GM18502 (cell line): ENCODE measurements around the gene FGF10.

Experiments used
- ATAC-seq: cut with Tn5 transposase; IDR thresholded peaks from one replicate; pipeline ENCODE4 v1.9.1; 2021; ENCODE audit warnings: mild to moderate bottlenecking; ENCODE audit not compliant: unreplicated experiment, poor library complexity

The FGF10 gene

DNA sequence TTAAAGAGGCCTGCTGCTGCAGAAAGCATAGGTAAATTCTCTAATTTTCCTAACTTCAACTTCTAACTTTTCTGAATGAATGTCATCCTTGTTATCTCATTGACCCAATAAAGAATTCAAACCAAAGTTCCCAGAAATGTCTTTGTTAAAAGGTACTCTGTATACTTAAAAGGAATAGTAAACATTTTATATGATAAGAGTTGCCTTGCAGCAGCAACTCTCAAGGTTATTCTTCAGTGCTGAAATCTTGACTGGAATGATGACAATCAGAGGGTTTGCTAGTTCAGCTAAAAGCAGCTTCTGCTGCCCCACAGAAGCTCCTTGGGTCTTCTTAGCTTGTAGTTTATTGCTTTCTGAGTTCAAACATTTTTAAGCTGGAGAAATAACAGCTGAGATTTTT is 28.3 kb downstream of the FGF10 start:
- no peak for ATAC-seq

DNA sequence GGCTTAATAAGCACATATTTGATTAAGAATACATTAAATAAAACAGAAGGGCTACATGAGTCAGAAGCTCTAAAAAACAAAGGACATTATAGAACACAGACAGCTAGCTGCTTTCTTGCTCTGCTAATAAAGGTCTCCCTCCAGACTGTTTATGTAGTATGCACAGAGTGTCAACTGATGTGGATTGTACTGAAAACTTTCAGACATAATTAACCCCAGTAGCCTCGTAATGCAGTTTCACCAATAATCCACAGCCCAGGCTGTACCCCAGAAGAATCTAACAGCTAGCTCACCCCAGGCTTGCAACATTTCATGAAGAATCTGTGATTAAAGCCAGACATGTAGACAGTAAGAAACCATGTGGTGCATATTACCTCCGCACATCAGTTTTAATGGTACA is 30.8 kb downstream of the FGF10 start:
- no peak for ATAC-seq

- no peak for ATAC-seq
These were observed 33.0 kb downstream of the FGF10 start for GRCh38 chr5:44356231-44356630.

- ATAC-seq: no peak
These were observed 43.3 kb downstream of the FGF10 start for GRCh38 chr5:44345871-44346270.

DNA sequence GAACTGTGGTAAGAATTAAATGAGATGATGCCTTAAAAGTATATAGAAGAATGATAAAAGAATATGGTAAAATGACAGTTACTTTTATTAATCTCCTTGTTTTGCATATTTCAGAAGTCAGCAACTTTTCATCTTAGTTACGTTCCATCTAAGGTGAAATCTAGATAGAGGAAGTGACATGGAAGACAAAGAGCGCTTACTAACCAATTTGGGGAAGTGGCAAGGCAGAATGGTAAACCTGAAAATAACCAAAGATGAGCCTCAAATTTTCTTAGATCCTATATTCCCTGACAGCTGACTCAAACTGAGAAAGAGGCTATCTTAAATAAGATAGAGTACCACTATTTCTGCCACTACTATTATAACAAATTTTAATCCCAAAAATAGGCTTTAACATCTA is 52.5 kb downstream of the FGF10 start:
- ATAC-seq: peak; percentile 60

DNA sequence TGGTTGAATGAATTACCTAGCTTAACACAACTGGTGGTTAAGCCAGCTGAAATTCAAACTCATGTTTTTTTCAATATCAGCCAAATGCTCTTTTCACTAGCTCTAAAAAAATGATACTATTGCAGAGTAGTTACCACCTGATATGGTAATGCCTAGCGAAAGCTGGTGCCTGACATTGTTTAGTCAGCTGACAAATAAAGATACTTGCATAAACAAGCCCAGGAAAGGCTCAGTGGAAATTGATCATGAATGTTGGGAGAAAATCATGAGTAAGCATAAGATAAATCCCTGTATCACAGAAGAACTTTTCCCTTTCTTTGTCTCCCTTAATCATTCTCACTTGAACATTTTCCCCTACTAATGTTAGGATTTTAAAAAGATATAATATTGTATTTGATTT is 54.6 kb downstream of the FGF10 start:
- ATAC-seq: no peak

- ATAC-seq: peak; percentile 77
These were observed 56.8 kb downstream of the FGF10 start for GRCh38 chr5:44332285-44332971.

DNA sequence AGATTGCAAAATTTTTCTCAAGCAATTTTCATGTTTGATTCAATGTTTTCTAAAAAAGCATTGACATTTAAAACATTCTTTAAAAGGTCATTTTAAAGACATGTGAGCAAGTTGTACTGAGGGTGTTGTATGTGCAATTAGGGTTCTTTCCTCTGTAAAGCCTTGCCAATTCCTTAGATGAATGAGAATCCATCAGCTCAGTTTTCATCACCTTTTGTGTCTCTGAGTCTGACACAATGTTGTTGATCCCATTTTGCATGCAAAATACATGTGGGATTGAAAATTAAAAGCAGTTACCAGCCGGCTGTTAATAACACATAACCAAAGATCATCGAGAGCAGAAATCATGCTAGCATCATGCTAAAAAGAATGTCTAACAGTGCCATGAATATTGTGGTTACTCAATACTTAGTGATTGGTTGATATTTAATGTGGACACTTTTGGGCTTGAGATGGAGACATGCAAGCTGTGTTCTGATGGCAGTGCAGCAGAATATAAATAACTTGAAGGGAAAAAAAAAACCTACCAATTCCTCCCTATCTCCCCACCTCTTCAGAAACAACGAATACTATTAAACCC is 57.7 kb downstream of the FGF10 start:
- no peak for ATAC-seq

- no peak for ATAC-seq
These were observed 59.5 kb downstream of the FGF10 start for GRCh38 chr5:44329716-44330115.

- no peak for ATAC-seq
These were observed 68.0 kb downstream of the FGF10 start for GRCh38 chr5:44321144-44321725.

GRCh38 chr5:44320188-44320587 is 69.0 kb downstream of the FGF10 start:
- no peak for ATAC-seq

DNA sequence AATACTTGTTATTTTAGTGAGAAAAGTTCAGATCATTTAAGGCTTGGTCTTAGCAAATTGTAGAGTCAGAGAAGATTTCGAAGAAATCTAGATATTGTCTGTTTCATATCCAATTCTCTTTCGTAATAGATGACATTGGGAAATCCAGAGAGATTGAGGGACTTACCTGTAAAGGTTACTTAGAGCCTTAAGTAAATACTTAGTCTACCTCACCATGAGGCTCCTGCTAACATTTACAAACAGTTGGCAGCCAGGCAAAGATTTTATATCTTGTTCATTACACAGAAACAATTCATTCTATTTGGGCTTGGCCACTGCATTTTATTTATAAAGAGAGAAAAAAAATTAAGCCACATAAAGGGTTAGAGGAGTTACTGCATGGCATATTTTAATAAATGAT is 70.3 kb downstream of the FGF10 start:
- ATAC-seq: no peak

DNA sequence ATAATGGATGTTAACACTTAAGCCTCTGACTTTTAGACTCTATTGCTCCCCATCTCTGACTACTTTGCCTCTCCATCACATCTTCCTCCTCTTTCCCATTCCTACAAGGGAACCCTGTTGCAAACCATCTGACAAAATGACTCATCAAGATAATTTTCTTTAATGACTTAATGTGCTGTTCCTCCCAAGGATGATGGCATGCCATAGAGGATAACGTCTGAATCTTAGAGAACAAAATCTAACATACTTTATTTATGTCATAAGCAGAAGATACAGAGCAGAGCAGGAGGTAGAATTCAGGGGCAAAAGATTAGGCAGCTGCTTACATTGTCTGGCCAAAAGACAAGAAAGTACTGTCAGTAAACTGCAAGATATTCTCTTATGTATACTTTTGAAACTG is 76.8 kb downstream of the FGF10 start:
- no peak for ATAC-seq

DNA sequence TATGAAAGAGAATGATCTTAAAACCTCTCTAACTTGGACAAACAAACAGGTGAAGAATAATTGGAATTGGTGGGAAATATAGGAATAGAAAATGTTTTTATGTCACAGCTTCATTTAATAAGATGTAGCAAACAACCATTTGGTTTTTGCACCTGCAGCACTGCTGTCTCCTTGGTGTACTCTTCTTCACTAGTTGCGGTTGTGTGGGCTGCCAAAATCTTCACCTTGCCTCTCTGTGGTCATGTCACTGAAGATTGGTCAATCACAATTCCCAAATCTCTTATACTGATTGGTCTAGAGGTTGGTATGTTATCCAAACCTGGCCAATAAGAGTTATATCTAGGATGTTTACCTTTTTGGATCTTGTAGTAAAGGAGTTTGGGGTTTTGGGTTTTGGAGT is 88.7 kb downstream of the FGF10 start:
- no peak for ATAC-seq

DNA sequence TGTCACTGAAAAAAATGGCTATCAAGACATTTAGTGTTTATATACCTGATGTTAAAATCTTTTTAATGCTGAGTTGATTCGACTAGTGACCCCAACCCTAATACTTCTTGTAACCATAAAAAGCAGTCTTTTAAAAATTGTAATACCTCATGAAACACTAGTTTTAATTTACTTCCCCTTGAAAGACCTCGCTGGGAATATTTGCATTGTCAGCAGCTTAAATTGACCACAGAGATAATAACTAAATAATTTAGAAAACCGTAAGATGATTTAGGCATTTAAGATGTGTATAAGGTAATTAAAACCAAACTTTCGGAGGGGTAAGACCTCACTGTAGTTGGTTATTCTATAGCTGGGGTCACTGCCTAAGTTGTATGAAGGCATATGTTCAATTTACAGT is 89.8 kb downstream of the FGF10 start:
- no peak for ATAC-seq

- ATAC-seq: no peak
These were observed 94.7 kb downstream of the FGF10 start for GRCh38 chr5:44294516-44294915.

DNA sequence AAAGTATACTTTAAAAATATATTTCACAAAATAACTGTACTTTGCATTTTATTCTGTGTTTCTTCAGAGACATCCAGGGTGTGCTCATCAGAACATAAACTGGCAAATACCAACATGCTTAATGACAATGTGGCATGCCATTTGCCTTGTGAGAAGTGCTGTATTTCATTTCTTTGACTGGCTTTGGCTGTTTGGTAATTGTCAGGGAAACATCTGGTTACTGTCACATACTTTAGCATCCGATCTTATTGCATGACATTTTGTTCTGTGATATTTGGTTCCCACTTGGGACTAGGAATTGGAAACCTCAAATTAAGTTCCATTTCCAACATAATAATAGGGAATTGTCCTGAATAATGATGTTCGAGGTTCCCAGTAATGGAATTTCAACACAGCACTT is 96.5 kb downstream of the FGF10 start:
- no peak for ATAC-seq

- no peak for ATAC-seq
These were observed 110.8 kb downstream of the FGF10 start for GRCh38 chr5:44278469-44278868.

GRCh38 chr5:44275908-44276307 is 113.3 kb downstream of the FGF10 start:
- ATAC-seq: no peak

GRCh38 chr5:44275329-44275728 is 113.9 kb downstream of the FGF10 start:
- no peak for ATAC-seq

GRCh38 chr5:44267909-44268308 is 121.3 kb downstream of the FGF10 start:
- ATAC-seq: no peak
